PC-9 (cell line): Measurements from ENCODE around the gene CLDN24.

Source experiments
- EZH2 ChIP-seq: fragments of 200-600 bp; sonication (generic); IDR thresholded peaks from 2 replicates; pipeline ENCODE4 v1.8.0; 2017; ENCODE audit warnings: antibody characterized with exemption, low read depth
- TF ChIP-seq, protein P1 (sequence below): fragments of 200-600 bp; sonication (generic); conservative IDR thresholded peaks from 2 replicates; pipeline ENCODE4 v1.6.1; 2017; ENCODE audit warnings: mixed run types, antibody characterized with exemption, mild to moderate bottlenecking, moderate library complexity

DNA sequence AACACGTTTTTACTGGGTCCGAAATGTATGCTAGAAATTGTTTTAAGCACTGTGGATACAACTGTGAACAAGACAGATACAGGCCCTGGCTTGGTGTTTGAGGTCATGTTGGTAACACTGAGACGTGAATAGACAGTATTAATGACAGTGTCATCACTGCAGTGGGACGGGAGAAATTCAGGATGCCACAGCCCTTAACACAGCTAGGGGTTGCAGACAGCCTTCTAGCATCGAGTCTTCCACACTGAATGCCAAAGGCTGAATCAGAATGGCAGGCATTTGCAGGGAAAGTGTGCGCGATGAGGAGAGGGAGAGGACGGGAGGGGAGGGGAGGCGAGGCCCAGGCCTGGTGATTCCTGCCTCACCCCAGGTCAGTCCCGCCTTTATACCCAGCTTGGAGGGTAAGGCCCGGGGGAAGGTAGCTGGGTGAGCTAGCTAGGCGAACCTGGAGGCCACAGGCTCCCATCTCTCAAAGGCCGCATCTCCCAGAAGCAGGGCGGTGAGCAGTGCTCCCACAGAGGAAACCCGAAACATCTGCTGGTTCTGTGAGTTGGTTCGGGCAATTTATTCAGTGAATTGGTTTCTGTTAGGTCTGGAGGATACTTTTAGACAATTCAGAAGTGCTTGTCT is 44.1 kb upstream of the CLDN24 start:
- no peak for TF ChIP-seq EZH2
- TF ChIP-seq, protein P1, sequence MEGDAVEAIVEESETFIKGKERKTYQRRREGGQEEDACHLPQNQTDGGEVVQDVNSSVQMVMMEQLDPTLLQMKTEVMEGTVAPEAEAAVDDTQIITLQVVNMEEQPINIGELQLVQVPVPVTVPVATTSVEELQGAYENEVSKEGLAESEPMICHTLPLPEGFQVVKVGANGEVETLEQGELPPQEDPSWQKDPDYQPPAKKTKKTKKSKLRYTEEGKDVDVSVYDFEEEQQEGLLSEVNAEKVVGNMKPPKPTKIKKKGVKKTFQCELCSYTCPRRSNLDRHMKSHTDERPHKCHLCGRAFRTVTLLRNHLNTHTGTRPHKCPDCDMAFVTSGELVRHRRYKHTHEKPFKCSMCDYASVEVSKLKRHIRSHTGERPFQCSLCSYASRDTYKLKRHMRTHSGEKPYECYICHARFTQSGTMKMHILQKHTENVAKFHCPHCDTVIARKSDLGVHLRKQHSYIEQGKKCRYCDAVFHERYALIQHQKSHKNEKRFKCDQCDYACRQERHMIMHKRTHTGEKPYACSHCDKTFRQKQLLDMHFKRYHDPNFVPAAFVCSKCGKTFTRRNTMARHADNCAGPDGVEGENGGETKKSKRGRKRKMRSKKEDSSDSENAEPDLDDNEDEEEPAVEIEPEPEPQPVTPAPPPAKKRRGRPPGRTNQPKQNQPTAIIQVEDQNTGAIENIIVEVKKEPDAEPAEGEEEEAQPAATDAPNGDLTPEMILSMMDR, result no peak
